ENCODE results near the gene BRF1.

Gene BRF1

DNA sequence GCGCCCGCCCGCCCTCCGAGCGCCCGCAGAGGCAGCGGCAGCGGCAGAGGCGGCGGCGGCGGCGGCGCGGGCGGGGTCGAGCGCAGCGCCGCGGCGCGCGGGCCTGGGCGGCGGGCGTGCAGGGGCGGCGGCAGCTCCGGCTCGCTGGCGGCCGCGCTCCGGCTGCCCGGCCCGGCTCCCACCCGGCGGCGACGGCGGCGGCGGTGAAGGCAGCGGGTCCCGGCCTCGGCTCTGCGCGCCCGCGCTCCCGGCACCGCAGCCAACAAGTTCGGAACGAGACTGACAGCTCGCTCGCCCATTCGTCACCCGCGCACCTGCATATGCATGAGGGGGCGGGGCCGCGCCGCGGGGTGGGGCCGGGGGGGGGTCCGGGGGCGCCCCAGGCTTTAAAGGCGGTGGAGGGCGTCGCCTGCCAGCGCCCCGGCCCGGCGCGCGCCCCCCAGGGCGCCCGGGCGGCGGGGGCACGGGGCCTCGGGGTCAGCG is 132.3 kb downstream of the BRF1 start, which contains the start of gene JAG2:
JAG2 (minus strand) TSS at position 281 of the 483 bp plus-strand sequence. CDS start 356 bp downstream, outside the sequence.
- no peak for DNase-seq

DNA sequence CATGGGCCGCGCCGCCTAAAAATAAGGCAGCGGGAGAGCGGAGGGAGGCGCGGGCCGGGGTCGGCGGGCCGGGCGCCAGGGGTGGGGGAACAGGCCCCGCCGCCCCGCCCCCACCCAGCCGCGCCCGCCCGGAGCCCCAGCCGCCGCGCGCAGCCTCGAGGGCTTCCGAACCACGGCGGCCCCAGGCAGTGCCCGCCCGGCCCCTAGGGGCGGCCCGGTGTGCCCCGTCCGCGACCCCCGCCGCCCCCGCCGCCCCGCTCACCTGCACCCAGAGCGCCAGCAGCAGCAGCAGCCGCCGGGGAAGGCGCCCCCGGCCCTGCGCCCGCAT is 132.7 kb downstream of the BRF1 start:
- DNase-seq: no peak

DNA sequence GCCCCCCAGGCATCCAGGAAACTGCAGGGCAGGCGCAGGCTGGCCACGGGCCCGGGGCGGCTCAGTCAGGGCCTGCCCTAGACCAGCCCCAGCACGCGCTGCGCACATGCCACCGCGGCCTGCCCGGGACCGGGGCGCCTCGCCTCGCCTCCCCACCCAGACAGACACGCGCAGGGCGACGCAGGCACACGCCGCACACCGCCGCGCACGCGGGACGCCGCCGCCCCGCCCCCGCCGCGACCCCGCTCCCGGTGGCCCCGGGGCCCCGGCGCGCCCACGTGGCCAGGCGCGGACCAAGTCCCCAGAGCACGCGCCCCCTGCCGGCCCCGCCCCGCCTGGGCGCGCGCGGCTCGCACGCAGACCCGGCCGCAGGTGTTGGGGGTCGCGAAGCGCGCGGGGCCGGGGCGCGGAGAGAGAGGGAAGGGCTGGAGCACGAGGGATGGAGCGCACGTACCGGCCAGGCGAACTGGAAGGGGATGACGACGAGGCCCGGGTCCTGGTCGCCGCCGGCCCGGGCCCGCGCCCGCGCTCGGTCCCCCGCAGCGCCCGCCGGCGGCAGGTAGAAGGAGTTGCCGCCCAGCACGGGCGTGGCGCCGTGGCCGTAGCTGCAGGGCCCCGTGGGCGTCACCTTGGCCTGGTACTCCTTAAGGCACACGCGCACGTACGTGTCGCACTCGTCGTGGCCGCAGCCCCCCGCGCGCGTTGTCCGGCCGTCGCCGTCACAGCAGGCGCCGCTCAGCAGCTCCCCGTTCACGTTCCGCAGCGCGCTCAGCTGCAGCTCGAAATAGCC is 133.3 kb downstream of the BRF1 start:
- DNase-seq: no peak

DNA sequence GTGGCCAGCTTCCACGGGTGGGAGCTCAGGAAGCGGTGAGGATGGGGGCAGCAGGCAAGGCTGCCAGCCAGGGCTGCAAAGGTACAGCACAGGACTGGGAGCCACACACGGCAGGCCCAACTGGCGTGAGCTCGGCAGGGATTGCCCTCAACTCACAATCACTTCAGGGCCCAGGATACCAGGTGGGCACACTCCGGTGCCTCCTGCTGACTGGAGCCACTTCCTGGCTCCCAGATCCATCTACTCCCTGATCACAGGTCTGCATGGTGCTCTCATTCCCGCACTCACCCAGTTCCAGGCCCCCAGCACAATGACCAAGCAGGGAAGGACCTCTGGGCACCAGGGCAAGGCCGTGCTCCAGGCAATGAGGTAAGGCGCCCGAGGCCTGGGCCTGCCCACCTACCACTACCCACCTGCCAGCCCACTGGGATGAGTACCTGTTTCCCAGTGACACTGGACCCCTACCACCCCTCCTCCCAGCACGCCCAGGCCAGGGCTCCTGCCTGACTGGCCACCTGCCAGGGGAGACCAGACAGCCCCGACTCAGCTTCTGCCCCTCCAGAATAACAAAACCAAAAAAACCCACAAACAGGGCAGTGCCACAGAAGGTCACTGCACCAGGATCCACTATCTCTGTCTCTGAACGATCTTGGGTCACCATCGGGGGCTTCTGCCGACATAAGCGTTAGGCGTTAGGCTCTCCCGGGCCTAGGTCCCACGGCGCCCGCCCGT is 134.1 kb downstream of the BRF1 start:
- DNase-seq: no peak

DNA sequence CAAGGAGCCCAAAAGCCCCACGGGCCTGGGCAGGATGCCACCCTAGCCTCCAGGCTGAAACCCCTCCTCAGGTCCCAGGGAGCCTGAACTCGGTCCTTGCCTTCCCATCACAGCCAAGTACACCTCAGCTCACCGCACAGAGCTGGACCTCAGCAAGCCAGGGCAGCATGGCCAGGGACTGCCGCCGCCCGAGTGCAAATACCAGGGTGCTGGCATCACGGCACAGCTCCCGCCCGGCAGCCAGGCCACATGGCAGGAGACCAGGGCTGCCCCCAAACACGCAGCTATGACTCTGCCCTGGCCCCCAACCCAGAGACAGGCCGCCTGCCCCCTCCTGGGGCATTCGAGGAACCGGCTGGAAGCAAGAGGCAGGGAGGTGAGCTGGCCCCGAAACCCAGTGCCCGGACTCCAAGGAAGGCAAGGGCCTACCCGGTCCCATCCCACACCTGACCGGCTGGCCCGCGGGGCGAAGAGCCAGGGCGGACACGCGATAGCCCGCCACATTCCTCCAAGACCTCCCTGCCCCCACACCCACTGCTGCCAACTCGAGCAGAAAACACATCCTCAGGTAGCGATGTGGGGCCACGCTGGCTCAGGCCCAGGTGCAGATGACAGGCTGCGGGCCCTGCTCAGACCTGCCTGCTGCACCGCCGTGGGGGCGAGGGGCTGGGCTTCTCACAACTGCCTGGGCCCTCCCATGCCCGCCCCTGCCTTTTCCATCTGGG is 134.9 kb downstream of the BRF1 start:
- DNase-seq: no peak

DNA sequence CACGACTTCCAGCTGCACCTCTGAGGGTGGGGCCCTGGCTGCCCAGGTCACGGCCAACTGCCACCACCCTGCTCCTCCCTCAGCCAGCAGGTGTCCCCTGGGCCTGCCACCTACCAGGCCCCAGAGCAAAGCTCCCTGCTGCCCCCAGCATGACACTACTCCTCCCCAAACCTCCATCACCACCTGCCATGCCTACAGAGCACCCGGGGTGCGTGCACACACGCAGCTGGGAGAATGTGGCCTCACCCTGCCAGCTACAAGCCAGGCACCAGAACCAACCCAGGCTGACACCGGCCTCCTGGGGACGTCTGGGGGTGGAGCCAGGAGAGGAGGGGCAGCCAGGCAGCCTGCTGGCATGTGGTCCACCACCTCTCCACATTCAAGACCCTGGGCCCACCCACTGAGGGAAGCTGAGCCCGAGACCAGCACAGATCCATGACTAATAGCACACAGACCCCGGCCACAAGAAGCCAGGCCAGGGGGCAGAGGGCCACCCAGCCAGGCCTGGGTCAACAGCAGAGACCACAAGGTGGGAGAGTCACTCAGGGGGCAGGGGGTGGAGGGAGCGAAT is 135.6 kb downstream of the BRF1 start:
- peak; percentile 46 for DNase-seq

DNA sequence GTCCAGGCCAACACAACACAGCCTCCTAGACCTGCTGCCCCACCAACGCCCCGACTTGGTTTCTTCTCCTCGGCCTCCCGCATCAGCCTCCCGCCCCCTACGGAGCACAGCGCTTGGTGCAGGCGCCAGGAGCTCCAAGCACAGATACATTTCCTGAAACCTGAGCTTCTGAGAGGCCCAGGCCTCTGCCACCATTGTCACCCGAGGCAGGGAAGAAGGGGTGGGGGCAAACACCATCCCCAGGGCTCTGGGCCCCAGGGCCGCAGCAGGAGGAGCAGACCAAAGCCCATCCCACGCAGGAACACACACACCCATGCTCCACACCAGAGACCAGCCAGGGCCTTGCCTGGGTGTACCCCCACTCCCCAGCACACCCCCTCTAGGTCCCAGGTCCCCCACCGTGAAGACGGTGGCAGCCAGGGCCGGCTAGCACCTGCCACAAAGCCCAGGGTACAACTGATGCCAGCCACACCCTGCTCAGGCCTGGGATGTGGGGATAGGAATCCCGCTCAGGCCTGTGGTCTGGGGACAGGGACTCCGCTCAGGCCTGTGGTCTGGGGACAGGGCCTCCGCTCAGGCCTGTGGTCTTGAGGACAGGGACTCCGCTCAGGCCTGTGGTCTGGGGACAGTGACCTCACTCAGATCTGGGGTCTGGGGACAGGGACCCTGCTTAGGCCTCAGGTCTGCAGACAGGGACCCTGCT is 137.6 kb downstream of the BRF1 start:
- no peak for DNase-seq

DNA sequence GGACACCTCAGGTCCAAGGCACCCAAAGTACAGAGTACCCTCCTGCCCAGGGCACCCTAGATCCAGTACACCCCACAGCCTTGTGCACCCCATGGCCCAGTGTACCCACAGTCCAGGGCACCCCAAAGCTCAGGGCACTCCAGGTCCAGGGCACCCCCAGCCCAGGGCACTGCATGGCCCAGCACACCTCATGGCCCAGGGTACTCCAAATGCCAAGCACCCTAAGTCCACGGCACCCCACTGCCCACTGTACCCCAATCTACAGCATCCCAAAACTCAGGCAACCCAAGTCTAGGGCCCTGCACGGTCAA is 138.2 kb downstream of the BRF1 start:
- DNase-seq: no peak

DNA sequence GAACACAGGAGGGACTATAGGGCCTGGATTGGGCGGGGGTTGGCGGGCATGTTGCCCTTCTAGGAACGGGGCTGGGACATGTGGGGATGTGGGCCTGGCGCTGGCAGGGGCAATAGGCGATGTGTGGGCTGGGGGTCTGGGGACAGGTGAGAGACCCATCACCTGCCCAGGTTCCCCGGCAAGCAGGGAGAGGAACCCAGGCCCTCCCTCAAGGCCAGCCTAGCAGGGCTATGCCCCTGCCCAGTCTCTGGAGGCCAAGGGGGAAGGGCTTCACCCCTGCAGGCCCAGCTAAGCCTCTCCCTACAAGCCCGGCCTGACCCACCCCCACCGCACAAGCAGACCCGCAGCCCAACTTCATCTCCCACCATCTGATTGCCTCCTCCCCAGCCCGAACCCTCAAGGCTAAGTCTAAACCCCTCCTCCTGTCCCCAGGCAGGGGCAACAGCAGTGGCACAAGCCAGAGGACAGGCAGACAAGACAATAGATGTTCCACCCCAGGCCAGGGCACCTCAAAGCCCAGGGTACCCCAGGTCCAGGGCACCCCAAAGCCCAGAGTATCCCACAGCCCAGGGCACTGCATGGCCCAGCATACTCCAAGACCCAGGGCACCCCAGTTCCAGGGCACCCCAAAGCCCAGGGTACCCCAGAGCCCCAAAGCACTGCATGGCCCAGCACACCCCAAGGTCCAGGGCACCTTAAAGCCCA is 138.7 kb downstream of the BRF1 start:
- no peak for DNase-seq

DNA sequence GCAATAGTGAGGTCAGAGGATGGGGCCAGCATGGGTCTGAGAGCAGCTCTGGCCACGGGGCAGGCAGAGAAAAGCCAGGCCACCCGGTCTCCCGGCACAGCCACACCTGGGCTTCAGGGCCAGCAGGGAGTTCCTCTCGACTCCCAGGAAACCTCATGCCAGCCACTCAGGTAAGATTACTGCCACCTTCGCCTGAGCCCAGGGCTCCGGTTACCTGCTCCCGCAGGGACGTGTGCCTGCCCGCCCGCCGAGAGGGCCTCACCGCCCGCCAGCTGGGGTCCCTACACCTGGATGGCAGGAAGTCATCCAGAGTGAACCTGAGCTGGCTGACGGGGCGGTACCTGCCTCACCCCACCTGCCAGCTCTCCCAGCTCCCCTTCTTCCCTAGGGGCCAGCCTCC is 139.5 kb downstream of the BRF1 start:
- DNase-seq: peak; percentile 87

DNA sequence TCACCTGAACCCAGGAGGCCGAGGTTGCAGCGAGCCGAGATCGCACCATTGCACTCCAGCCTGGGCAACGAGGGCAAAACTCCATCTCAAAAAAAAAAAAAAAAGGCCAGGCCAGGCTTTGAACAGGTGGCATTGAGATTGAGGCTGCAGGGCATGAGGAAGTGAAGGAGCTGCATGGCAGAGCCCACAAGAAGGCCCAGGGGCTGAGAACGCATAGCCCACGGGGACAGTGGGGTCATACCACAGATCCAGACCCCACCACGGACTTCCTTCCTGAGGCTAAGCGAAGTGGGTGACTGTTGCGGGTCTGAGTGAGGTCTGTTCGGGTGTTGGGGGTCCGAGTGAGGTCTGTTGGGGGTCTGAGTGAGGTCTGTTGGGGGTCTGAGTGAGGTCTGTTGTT is 140.0 kb downstream of the BRF1 start:
- DNase-seq: no peak

DNA sequence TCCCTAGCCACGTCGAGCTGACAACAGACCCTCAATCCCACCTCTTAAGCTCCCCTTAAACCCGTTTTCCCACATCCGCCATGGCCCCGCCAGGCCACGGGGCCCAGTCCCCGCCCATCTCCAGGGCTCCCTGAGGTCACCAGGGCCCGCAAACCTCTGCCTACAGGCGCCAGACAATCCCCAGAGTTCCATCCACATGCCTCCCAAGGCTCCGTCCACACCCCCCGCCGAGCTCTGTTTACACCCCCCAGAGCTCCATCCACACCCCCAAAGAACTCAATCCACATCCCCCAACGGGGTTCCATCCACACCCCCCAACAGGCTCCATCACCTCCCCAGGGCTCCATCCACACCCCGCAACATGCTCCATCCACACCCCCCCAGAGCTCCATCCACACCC is 141.5 kb downstream of the BRF1 start:
- no peak for DNase-seq

Measured in NCI-H2081 treated with DMSO at 0.1 percent for 48 hours (cell line).